PC-9 (cell line): ENCODE data around the gene CST6. TPM values are rescaled to one million over a fixed set of nuclear protein-coding genes. Genes with fewer than 3 reads are reported as not detected.
A peak's percentile ranks its signal among the peaks of the same experiment; 100 is the strongest.

Source experiments
- BruUV-seq: library from RNA; stranded (reverse); fragments of 400-500 nt; replicated peaks from 2 replicates; lab custom pipeline; 2021; lab: Mats Ljungman, UMichigan
- CTCF ChIA-PET: fragments of 300-600 bp; sonication (Branson Sonifier 250); formaldehyde crosslinking; loops from one replicate; lab custom pipeline; 2022; ENCODE audit warnings: antibody characterized with exemption; lab: Charles Lee
- POLR2A ChIA-PET: fragments of 300-600 bp; sonication (Branson Sonifier 250); formaldehyde crosslinking; loops from one replicate; lab custom pipeline; 2022; ENCODE audit warnings: antibody characterized with exemption; ENCODE audit not compliant: unreplicated experiment; lab: Charles Lee
- DNase-seq, 2 experiments: peaks; one replicate each; pipeline versions ENCODE4 v3.0.0 to v3.0.0-alpha.2; 2015 to 2022; ENCODE audit warnings: mixed read lengths in 1 of 2
- H2AFZ ChIP-seq: fragments of 200-600 bp; sonication (generic); 2 replicates; pipeline ENCODE4 v1.8.1; 2017; ENCODE audit warnings: antibody characterized with exemption
- H3F3A ChIP-seq: fragments of 200-600 bp; sonication (generic); 2 replicates; pipeline ENCODE4 v1.8.1; 2017; ENCODE audit warnings: antibody characterized with exemption, mild to moderate bottlenecking, low read depth; ENCODE audit not compliant: insufficient read depth
- H3K27ac ChIP-seq: fragments of 200-600 bp; sonication (generic); 2 replicates; pipeline ENCODE4 v1.6.1; 2016; ENCODE audit warnings: mixed run types
- H3K27me3 ChIP-seq: fragments of 200-600 bp; sonication (generic); 2 replicates; pipeline ENCODE4 v1.6.1; 2016; ENCODE audit warnings: low read depth, mixed run types; ENCODE audit not compliant: insufficient read depth
- H3K36me3 ChIP-seq: fragments of 200-600 bp; sonication (generic); 2 replicates; pipeline ENCODE4 v1.6.1; 2016; ENCODE audit warnings: low read depth, mixed run types
- H3K4me1 ChIP-seq: fragments of 200-600 bp; sonication (generic); replicated peaks from 2 replicates; pipeline ENCODE4 v1.6.1; 2016; ENCODE audit warnings: mixed run types; ENCODE audit not compliant: insufficient read depth
- H3K4me2 ChIP-seq: fragments of 200-600 bp; sonication (generic); 2 replicates; pipeline ENCODE4 v1.6.1; 2017; ENCODE audit warnings: mixed run types
- H3K4me3 ChIP-seq: fragments of 200-600 bp; sonication (generic); 2 replicates; pipeline ENCODE4 v1.6.1; 2016; ENCODE audit warnings: mixed run types
- H3K79me2 ChIP-seq: fragments of 200-600 bp; sonication (generic); 2 replicates; pipeline ENCODE4 v1.6.1; 2017; ENCODE audit warnings: low read depth, mixed run types
- H3K9me2 ChIP-seq: fragments of 200-600 bp; sonication (generic); 2 replicates; pipeline ENCODE4 v1.8.1; 2017; ENCODE audit warnings: mild to moderate bottlenecking; ENCODE audit not compliant: insufficient read depth
- H3K9me3 ChIP-seq: fragments of 200-600 bp; sonication (generic); 2 replicates; pipeline ENCODE4 v1.8.1; 2016; ENCODE audit warnings: low read depth; ENCODE audit not compliant: insufficient read depth
- H4K20me1 ChIP-seq: fragments of 200-600 bp; sonication (generic); 2 replicates; pipeline ENCODE4 v1.8.1; 2017; ENCODE audit not compliant: insufficient read depth
- EZH2 ChIP-seq: fragments of 200-600 bp; sonication (generic); IDR thresholded peaks from 2 replicates; pipeline ENCODE4 v1.8.0; 2017; ENCODE audit warnings: antibody characterized with exemption, low read depth
- intact Hi-C: fragments of 100-400 bp; cut with micrococcal nuclease; formaldehyde crosslinking; loops from one replicate; pipeline ENCODE4 v1.10.0; 2022; ENCODE audit not compliant: unreplicated experiment
- total RNA-seq: library from RNA; stranded (reverse); gene quantifications from 2 replicates; pipeline ENCODE4 v1.2.3, GENCODE V29; 2021
- TF ChIP-seq, protein P1 (sequence below): fragments of 200-600 bp; sonication (generic); conservative IDR thresholded peaks from 2 replicates; pipeline ENCODE4 v1.6.1; 2017; ENCODE audit warnings: mixed run types, antibody characterized with exemption, mild to moderate bottlenecking, moderate library complexity

CST6 gene
- total RNA-seq, 1 experiment from 2014 or later = 52.0 TPM

DNA sequence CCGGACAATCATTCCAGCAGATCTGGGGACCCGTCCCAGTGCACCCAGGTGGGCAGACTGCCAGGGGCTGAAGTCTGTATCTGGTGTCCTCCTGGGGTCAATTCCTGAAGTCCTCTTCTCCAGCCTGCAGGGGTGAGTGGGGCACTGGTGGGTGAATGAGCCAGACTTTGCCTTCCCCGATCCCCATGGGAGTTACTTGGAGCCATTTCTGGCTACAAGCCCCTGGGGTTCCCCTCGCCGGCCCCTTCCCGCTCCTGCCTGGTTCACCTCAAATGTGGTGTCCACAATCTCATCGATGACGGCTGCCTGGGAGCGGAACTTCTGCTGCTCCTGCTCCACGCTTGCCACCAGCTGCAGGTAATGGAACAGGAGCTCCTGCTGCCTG lies 5.0 kb downstream of the CST6 start:
- Histone ChIP-seq H3F3A (peaks cover 27% of the 10 kb centered on the region), H3K27me3 (no peaks in the 10 kb centered on the region), H3K4me3 (no peak overlapping the region), H3K36me3 (no peaks in the 10 kb centered on the region), H3K9me2 (no peaks in the 10 kb centered on the region), H2AFZ (no peak overlapping the region), H4K20me1 (no peaks in the 10 kb centered on the region), H3K9me3 (no peaks in the 10 kb centered on the region), H3K4me1 (peaks cover 68% of the 10 kb centered on the region), H3K79me2 (0 out of 2 replicates have a peak, but pooled peaks cover 4% of the 10 kb centered on the region), H3K27ac (no peak overlapping the region), H3K4me2 (no peak overlapping the region)
- no TSS peak for BruUV-seq
- CTCF ChIA-PET = no interaction called here
- TF ChIP-seq, protein P1, sequence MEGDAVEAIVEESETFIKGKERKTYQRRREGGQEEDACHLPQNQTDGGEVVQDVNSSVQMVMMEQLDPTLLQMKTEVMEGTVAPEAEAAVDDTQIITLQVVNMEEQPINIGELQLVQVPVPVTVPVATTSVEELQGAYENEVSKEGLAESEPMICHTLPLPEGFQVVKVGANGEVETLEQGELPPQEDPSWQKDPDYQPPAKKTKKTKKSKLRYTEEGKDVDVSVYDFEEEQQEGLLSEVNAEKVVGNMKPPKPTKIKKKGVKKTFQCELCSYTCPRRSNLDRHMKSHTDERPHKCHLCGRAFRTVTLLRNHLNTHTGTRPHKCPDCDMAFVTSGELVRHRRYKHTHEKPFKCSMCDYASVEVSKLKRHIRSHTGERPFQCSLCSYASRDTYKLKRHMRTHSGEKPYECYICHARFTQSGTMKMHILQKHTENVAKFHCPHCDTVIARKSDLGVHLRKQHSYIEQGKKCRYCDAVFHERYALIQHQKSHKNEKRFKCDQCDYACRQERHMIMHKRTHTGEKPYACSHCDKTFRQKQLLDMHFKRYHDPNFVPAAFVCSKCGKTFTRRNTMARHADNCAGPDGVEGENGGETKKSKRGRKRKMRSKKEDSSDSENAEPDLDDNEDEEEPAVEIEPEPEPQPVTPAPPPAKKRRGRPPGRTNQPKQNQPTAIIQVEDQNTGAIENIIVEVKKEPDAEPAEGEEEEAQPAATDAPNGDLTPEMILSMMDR = no peak
- TF ChIP-seq EZH2 = no peak
- DNase-seq = no peak
- intact Hi-C loops = no loop called here
- POLR2A ChIA-PET = interaction anchor here (0.6 kb wide), 1 partner anchor 39 kb away, joined by 4 read pairs; no protein-coding TSS in a partner anchor

DNA sequence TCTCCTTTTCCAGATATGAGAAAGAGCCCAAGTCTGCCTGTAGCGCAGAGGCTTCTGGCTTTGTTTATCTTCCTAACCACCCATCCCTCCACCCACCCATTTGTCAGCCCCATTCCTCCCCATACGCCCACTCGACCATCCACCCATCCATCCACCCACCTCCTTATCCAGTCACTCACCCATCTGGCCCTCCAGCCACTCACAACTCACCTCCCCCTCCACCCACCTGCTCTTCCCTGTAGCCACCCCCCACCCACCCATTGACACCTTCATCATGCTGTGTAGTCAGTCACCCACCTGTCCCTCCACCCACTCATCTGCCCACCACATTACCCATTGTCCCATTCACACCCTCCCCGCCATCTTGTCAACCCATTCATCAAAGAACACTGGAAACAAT lies 5.5 kb downstream of the CST6 start:
- Histone ChIP-seq H3K9me3 (no peaks in the 10 kb centered on the region), H3K27ac (no peak overlapping the region), H3K36me3 (no peaks in the 10 kb centered on the region), H4K20me1 (no peaks in the 10 kb centered on the region), H3K4me3 (no peak overlapping the region), H3K27me3 (no peaks in the 10 kb centered on the region), H3F3A (peaks cover 21% of the 10 kb centered on the region), H2AFZ (no peak overlapping the region), H3K79me2 (0 out of 2 replicates have a peak, but pooled peaks cover 4% of the 10 kb centered on the region), H3K4me1 (peaks cover 63% of the 10 kb centered on the region), H3K9me2 (no peaks in the 10 kb centered on the region), H3K4me2 (no peak overlapping the region)
- no peak for TF ChIP-seq EZH2
- TF ChIP-seq, protein P1 = no peak
- no TSS peak for BruUV-seq
- intact Hi-C loops = no loop called here
- no peak for DNase-seq
- POLR2A ChIA-PET = no interaction called here
- CTCF ChIA-PET = no interaction called here

DNA sequence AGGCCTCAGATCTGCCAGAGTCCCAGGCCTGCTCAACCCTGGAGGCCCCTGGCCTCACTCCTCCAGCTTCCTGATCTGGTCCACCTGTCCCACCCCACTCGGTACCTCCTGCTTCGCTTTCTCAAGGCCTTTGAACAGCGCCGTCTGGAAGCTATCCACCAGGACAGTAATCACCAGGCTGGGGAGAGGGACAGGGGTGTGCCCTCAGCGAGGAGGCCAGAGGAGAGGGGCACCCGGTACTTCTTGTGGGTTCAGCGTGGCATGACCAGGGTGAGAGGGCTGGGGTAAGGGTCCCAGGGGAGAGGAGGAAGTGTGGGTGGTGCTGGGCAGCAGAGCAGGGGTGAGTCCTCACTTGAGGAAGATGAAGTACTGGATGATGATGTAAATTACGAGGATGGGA lies 8.4 kb downstream of the CST6 start:
- TF ChIP-seq, protein P1 = no peak
- no peak for TF ChIP-seq EZH2
- Histone ChIP-seq H3F3A (peaks cover 11% of the 10 kb centered on the region; the same call in 1 of the 2 replicates), H3K36me3 (no peaks in the 10 kb centered on the region), H3K4me1 (peaks cover 36% of the 10 kb centered on the region), H3K9me2 (no peaks in the 10 kb centered on the region), H2AFZ (no peak overlapping the region), H3K79me2 (no peaks in the 10 kb centered on the region), H4K20me1 (no peaks in the 10 kb centered on the region), H3K27ac (no peak overlapping the region), H3K4me2 (peak overlapping the region; percentile 51; the same call in 1 of the 2 replicates), H3K4me3 (no peak overlapping the region), H3K9me3 (no peaks in the 10 kb centered on the region), H3K27me3 (no peaks in the 10 kb centered on the region)
- ChIA-PET CTCF (no interaction called here), POLR2A (interaction anchor here (0.6 kb wide), 1 partner anchor 118 kb away, joined by 5 read pairs; no protein-coding TSS in a partner anchor)
- BruUV-seq = no TSS peak
- intact Hi-C loops = no loop called here
- DNase-seq = no peak
